ENCODE measurements around the gene TP53I3.
"Not testable (repeated sequence)": the region's sequence is repeated elsewhere in the genome, so short reads cannot be mapped to it uniquely, and the experiment has no call there.

The TP53I3 gene

GRCh38 chr2:24095171-24095677 is 10.6 kb upstream of the TP53I3 start:
- not testable (repeated sequence) for DNase-seq (ENCODE audit: low spot score)

DNA sequence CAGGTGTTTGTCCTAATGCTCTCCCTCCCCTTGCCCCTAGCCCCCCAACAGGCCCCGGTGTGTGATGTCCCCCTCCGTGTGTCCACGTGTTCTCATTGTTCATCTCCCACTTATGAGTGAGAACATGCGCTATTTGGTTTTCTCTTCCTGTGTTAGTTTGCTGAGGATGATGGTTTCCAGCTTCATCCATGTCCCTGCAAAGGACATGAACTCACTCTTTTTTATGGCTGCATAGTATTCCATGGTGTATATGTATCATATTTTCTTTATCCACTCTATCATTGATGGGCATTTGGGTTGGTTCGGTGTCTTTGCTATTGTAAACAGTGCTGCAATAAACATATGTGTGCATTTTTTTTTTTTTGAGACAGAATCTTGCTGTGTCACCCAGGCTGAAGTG is 8.6 kb upstream of the TP53I3 start:
- not testable (repeated sequence) for DNase-seq (ENCODE audit: low spot score)

DNA sequence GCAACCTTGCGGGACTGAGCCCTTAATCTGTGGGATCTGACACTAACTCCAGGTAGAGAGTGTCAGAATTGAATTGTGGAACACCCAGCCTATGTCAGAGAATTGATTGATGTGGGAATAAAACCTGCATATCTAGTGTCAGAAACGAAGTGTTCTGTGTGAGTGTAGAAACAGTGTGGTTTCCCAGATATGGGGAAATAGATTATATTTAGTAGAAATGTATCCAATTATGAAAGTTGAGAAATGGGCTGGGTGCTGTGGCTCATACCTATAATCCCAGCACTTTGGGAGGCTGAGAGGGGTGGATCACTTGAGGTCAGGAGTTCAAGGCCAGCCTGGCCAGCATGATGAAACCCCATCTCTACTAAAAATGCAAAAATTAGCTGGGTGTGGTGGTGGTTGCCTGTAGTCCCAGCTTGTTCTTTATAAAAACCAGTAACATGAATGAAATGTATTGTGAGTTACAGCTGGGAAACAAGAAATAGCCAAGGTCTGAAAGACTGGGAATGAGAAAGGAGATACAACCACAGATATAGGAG is 4.3 kb upstream of the TP53I3 start:
- DNase-seq (ENCODE audit: low spot score), result no peak

GRCh38 chr2:24087032-24087431 is 2.4 kb upstream of the TP53I3 start:
- DNase-seq (ENCODE audit: low spot score), result no peak

DNA sequence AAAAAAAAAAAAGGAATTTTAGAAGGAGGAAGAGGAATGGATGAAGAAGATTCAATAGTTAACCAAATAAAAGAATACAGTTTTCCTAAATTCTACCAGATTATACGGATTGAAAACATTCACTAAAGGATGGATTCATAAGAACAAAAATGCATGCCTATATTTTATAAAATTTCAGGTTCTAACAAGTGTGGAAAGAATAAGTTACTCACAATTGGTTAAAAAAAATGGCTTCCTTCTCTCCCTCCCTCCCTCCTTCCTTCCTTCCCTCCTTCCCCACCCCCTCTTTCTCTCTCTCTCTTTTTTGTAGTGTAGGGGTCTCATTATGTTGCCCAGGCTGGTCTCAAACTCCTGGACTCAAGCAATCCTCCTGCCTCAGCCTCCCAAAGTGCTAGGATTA is 1.6 kb upstream of the TP53I3 start:
- DNase-seq (ENCODE audit: low spot score), result no peak

DNA sequence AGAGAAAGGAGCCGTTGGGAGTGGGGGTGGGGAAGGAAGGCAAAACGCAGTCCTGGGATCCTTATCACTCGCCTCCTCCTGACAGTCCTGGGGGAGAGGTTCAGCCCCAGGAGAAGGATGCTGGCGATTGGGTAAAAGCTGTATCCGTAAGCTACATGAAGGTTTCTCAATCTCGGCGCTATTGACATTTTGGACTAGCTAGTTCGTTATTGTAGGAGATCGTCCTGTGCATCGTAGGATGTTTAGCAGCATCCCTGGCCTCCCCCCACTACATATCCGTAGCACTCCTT is 511 bp upstream of the TP53I3 start:
- no peak for DNase-seq (ENCODE audit: low spot score)

- DNase-seq (ENCODE audit: low spot score), result peak; percentile 91
These were observed 858 bp downstream of the TP53I3 start for GRCh38 chr2:24083567-24084385.

DNA sequence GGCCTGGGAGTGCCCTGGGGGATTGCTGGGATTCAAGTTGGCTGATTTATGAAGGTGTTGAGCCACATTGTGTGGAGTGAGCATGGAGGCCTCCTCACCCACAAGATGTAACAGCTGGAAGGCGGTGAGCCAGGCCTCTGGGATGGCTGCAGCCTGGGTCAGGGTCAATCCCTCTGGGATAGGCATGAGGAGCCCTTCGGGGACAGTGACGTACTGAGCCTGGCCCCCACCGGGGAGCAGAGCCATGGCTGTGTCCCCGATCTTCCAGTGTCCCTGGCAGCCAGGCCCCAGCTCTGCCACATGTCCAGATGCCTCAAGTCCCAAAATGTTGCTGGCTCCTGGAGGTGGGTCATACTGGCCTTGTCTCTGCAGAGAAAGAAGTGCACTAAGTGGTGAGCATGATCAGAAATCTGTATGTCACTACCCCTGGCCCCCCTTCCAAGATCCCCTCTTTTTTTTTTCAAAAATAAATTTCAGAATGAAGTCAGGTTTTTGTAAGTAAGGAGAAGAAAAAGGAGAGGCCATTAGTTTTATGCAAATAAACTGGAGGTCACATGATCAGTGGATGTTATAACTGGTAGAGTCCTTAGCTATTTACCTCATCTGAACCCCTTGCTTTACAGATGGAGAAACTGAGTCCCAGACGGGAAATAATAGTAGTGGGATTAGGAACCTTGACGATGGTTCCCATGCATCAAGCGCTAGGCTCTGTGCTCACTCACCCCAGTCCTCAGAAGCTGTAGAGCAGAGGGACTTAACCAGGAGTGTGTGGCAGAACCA is 1.7 kb downstream of the TP53I3 start:
- no peak for DNase-seq (ENCODE audit: low spot score)

GRCh38 chr2:24080701-24081100 is 3.9 kb downstream of the TP53I3 start:
- DNase-seq (ENCODE audit: low spot score), result no peak

DNA sequence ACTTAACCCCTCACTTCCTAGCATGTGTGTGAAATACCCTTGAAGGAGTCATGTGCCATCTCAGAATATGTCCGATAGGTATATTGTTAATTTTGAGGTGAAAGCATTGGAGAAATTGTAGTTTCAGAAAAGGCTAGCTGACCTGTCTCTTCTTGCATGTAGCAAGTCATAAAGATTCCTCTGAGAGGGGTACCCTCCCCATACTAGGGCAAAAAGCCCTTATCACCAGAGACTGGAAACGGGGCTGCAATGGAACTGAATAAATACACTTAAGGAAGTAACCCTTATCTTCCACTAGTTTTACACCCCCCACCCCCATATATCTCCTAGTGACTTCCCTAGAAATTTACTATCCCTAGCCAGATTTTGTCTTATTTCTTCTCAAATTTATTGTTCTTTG is 6.8 kb downstream of the TP53I3 start:
- DNase-seq (ENCODE audit: low spot score), result no peak

DNA sequence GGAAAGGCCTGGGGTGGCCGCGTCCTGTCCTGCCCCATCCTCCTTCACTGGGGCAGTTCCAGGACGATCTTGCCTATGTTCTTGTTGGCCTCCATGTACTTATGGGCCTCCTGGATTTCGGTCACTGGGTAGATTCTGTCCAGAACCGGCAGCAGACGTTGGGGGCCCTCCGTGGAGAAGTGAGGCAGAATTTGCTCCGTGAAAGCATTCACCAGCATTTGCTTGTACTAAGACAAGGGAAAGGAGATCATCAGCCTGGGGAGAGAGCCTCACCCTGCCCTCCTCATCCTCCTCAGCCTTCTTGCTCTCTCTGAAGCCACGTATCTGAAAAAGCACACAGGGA is 7.1 kb downstream of the TP53I3 start:
- DNase-seq (ENCODE audit: low spot score), result no peak

- DNase-seq (ENCODE audit: low spot score), result peak; percentile 17
These were observed 7.6 kb downstream of the TP53I3 start for GRCh38 chr2:24076849-24077534.

DNA sequence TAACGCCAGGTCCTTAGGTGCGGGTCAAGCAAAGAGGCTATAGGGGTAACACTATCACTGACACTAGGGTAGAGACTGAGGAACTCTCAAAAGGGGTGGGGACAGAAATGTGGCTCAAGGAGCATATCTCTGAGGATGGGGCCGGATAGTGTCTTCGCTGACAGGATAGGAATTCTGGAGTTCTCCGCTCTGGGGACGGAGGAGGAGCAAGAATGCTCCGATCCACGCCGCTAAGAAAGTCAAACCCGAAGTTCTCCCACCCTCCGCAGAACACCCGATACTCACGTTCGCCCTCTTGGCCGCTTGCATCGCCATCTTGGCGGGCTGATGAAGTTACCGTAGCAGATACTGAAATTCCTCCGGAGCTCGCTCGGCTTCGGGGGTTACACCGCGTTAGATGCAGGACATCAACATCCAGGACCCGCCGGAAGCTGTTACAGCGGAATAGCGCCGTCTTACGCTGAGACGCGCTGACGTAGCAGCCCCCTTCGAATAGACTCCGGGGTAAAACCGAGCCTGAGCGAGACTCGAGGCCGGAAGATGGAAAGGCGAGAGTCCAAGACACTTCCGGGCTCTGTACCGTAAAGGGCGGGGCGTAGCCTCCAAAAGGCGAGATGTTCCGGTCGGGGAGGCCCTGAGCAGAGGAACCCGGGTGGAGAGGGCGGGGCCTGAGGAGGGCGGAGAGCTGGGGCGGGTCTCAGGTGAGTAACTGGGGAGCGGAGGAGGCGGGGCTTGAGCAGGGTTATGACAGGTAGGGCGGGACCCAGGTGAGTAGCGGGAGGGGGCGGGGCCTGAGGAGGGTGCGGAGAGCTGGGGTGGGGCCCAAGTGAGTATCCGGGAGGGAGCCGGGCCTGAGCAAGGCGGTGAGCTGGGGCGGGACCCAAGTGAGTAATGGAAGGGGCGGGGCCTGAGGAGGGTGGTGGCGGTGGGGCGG is 8.5 kb downstream of the TP53I3 start, which contains the start of gene SF3B6:
TSS of gene SF3B6 (minus strand) at position 412 of the 934 bp plus-strand sequence. CDS start at position 315, 97 bp downstream.
- peak; percentile 98 for DNase-seq (ENCODE audit: low spot score)

- no peak for DNase-seq (ENCODE audit: low spot score)
These were observed 9.4 kb downstream of the TP53I3 start for GRCh38 chr2:24075259-24075658.

GRCh38 chr2:24073816-24074215 is 10.8 kb downstream of the TP53I3 start:
- DNase-seq (ENCODE audit: low spot score), result no peak

- DNase-seq (ENCODE audit: low spot score), result no peak
These were observed 12.4 kb downstream of the TP53I3 start for GRCh38 chr2:24072259-24072658.

DNA sequence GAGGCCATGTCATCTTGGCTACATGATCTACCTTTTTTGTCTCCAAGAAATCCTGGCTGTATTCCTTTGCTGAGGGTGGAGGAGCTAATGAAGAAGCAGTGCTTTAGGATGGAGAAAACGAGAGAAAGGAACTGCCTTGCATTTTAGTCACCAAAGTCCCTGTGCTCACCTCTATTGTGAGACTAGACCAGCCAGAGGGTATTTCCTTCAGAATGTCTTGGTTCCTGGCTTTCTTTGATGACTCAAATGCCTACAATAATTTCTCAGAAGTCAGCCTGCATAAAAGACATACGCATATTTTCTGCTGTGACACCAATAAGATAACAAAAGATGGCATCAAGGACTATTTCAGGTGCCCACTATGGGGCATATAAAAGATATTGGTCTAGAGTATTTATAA is 19.3 kb downstream of the TP53I3 start:
- no peak for DNase-seq (ENCODE audit: low spot score)

- no peak for DNase-seq (ENCODE audit: low spot score)
These were observed 25.9 kb downstream of the TP53I3 start for GRCh38 chr2:24058564-24059271.

DNA sequence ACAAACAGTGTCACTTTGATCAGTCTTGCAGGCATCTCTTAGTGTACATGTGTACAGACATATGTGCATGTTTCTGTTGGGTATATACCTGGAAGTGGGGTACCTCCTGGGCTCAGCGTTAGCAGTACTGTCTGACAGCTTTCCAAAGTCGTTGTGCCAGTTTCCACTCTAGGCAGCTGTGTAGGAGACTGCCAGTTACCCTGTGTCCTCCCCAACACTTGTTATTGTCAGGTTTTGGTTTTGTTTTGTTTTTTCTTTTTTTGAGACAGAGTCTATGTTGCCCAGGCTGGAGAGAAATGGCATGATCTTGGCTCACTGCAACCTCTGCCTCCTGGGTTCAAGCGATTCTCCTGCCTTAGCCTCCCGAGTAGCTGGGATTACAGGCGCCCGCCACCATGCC is 28.9 kb downstream of the TP53I3 start:
- no peak for DNase-seq (ENCODE audit: low spot score)

DNA sequence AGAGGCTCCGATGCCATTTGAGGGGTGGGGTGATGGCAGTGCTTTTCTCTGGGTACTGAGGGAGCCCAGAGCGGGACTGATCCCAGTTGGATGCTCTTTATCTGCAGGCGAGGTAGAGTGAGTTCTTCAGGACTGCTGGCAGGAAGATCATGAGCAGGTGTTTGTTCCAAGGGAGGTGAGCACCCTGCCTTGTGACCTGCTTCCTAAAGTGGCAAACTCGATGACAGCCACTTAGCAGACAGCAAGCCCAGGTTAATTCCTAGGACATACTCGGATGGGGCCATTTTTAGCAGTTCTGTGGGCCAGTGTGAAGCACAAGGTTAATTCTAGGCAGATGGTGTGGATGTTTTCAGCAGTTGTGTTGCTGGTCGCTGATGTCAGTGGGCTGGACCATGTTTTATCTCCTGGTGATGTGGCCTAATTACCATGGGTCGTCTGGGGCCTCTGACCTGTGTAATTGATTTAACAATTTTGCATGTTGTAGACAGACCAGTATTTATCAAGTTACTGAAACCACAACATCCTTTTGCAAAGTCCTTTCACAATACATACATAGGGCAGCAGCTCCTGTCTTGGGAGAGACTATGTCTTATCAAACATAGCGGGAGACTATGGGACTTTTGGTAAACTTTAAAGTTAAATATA is 30.1 kb downstream of the TP53I3 start:
- DNase-seq (ENCODE audit: low spot score), result no peak

Measured in LoVo (cell line).